ENCODE results near the gene AKIRIN2.
"Not testable (repeated sequence)": the region's sequence is repeated elsewhere in the genome, so short reads cannot be mapped to it uniquely, and the experiment has no call there.

The AKIRIN2 gene

DNA sequence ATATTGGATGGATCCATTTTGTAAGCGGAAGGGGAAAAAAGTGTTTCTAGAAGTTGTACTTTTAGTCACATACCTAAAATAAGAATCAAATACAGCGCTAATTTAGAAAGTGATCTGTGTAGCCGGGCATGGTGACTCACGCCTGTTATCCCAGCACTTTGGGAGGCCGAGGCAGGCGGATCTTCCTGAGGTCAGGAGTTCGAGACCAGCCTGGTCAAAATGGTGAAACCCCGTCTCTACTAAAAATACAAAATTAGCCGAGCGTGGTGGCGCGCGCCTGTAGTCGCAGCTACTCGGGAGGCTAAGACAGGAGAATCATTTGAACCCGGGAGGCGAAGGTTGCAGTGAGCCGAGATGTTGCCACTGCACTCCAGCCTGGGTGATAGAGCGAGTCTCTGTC lies 1.0 kb upstream of the AKIRIN2 start:
- peaks cover 38% of the 10 kb centered on the region for H3K4me1 Mint-ChIP-seq (ENCODE audit: low read depth)
- peak overlapping the region; percentile 95 for H3K27ac Mint-ChIP-seq
- H3K9me3 Mint-ChIP-seq, H3K27me3 Mint-ChIP-seq: not testable (repeated sequence)
- peak overlapping the region; percentile 95 for H3K4me3 Mint-ChIP-seq
- H3K36me3 Mint-ChIP-seq (ENCODE audit: low read depth) = peaks cover 14% of the 10 kb centered on the region

DNA sequence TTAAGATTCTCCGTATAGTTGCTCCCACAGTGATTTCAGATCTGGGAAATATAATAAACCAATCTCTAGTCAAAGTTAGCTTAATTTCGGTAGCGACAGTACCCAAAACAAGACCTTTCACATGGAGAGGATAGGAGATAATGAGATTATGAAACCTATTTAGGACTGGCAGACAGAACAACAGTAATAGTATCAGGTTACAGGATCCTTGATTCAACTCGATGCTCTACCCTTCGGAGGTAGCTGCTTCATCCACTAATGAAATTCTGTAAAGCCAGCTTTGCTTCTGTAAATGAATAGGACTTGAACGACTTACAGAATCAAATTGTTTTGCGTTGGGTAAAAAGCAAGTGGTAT lies 534 bp upstream of the AKIRIN2 start:
- H3K27ac Mint-ChIP-seq = peak overlapping the region; percentile 95
- no peaks in the 10 kb centered on the region for H3K9me3 Mint-ChIP-seq
- H3K27me3 Mint-ChIP-seq = no peaks in the 10 kb centered on the region
- H3K4me1 Mint-ChIP-seq (ENCODE audit: low read depth) = peaks cover 42% of the 10 kb centered on the region
- peaks cover 18% of the 10 kb centered on the region for H3K36me3 Mint-ChIP-seq (ENCODE audit: low read depth)
- peak overlapping the region; percentile 95 for H3K4me3 Mint-ChIP-seq

DNA sequence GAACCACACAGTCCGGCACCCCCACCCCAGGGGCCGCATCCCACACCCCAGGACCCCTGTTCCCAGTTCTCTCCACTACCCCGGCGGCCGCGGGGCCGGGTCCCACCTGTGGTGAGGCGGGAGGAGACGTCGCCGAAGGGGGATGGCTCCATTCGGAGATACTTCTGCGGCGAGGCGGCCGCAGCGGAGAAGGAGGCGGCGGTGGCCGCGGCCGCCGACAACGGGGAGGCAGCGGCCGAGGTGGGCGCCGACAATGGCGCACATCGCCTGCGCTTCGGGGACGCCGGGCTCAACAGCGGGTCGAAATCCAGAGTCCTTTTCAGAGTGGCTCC lies 723 bp downstream of the AKIRIN2 start:
- H3K4me3 Mint-ChIP-seq = peak overlapping the region; percentile 95
- H3K27me3 Mint-ChIP-seq = no peaks in the 10 kb centered on the region
- H3K4me1 Mint-ChIP-seq (ENCODE audit: low read depth) = peaks cover 51% of the 10 kb centered on the region
- no peaks in the 10 kb centered on the region for H3K9me3 Mint-ChIP-seq
- H3K27ac Mint-ChIP-seq = peak overlapping the region; percentile 95
- peaks cover 23% of the 10 kb centered on the region for H3K36me3 Mint-ChIP-seq (ENCODE audit: low read depth)

DNA sequence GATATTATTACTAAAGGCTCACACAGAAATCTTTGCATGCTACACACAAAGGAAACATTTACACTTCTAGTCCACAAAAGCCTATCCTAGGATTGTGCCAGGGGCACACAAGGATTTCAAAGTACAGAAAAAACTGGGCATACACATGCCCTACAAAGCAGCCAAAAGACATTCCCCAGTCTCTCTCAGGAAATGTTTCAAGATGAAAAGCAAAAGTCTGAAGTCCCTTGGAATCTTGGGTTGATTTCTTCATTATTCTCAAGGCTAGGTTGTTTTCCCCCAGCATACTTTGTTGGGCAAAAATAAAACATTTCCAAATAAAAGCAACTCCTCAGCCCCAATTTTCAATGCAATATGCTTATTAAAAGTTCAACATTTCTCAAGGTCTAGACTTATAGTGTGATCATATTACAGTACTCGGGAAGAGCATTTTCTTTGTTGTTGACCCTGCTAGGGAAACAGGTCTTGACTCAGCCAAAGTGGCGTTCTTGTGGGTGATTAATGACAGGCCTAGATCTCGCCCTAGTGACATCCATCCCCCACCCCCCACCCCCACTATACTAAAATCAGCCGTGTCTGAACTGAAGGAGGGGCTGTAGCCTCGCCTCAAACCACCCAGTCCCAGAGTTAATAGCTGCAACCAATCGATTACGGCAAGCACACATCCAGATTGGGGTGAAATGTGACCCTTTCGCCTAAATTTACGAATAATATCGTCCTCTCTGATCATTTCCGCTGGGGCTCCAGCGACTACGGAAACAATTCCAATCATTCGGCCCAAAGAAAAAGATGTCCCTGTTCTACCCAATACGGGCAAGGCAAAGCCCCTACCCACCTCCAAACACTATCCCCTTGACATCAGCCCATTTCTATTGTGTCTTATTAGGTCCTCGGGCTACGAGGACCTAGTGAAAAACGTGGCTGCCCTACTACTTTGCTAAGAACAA lies 1.4 kb downstream of the AKIRIN2 start:
- Mint-ChIP-seq H3K27me3 (no peaks in the 10 kb centered on the region), H3K9me3 (no peaks in the 10 kb centered on the region), H3K4me3 (peak overlapping the region; percentile 95), H3K27ac (peak overlapping the region; percentile 95), H3K36me3 (ENCODE audit: low read depth) (peaks cover 24% of the 10 kb centered on the region), H3K4me1 (ENCODE audit: low read depth) (peaks cover 56% of the 10 kb centered on the region)

DNA sequence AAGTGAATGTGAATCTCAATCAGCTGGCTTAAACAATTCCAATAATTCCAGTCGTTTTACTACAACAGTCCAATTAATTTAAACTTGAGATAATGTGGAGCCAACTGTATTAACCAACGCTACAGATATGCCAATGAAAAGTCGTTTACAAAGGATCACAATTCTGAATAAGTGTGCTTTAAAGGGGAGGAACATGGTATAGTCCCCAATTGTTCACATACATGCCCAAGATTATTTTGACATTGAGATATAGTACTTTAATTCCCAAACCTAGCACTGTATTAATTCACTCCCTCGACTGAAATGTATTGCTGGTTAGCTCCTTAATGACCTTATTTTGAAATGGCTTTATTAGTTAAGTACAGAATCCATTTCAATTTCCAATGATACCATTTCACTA lies 2.5 kb downstream of the AKIRIN2 start:
- H3K9me3 Mint-ChIP-seq = no peaks in the 10 kb centered on the region
- peak overlapping the region; percentile 95 for H3K4me3 Mint-ChIP-seq
- no peaks in the 10 kb centered on the region for H3K27me3 Mint-ChIP-seq
- peak overlapping the region; percentile 4 for H3K27ac Mint-ChIP-seq
- H3K4me1 Mint-ChIP-seq (ENCODE audit: low read depth) = peaks cover 53% of the 10 kb centered on the region
- peaks cover 28% of the 10 kb centered on the region for H3K36me3 Mint-ChIP-seq (ENCODE audit: low read depth)

DNA sequence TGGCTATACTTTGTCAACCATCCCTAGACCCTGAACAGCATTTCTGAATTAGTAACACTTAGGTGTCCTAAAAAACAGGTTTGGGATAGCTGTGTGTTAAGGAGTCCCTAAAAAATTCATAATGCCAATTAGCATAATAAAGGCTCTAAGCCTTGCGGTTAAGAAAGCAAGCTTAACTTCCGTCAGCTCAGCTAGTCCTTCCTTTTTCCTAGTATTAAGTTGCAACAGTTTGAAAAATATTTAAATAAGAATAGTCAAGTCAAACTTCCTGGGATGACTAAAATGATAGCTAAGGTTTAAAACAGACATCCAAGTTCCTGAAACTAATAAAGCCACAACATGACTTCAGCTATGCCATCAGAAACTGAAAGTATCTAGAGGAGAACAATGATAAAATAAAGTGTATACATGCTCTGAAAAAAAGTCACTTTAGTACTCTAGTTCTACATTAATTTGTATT lies 3.5 kb downstream of the AKIRIN2 start:
- Mint-ChIP-seq H3K27ac (peak overlapping the region; percentile 28), H3K36me3 (ENCODE audit: low read depth) (peaks cover 28% of the 10 kb centered on the region), H3K4me3 (peak overlapping the region; percentile 95), H3K4me1 (ENCODE audit: low read depth) (peaks cover 63% of the 10 kb centered on the region), H3K9me3 (no peaks in the 10 kb centered on the region), H3K27me3 (no peaks in the 10 kb centered on the region)

DNA sequence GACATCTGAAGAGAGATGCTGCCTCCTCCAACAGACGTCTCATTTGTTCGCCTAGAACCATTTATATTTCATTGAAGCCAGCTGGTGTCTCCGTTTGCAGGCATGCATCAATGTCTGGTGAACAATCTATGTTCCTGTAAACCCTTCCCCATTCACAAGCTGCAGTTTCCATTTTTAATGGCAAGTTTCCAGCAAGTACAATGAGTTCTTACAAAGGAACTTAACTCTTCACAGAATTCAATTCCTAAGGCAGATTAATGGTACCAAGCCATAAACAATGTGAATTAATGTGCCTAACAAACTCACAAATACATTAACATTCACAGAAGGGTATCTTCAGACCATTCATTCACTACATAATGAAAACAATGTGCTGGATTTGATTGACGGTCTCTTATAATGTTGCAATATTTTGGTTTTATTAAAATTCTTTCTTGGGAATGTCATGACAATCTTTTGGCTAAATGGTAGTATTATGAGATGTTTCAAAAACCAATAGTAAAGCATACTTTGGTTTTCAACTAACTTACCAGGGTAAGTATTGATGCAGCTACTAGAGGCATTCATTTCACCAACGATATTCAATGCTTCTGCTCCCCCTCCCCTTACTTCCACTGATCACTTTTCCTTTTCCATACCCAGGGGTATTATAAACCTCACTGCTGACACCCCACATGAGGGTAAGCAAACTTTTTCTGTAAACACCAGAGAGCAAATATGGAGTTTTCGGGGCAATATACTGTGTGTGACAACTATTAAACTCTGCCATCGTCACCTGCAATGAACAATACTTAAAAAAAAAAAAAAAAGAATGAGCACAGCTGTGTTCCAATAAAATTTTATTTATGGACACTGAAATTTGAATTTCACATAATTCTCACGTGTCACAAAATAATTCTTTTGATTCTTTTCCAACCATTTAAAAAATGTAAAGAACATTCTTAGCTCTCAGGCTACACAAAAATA lies 4.2 kb downstream of the AKIRIN2 start:
- Mint-ChIP-seq H3K27ac (peak overlapping the region; percentile 52), H3K4me3 (peak overlapping the region; percentile 95), H3K36me3 (ENCODE audit: low read depth) (peaks cover 28% of the 10 kb centered on the region), H3K4me1 (ENCODE audit: low read depth) (peaks cover 66% of the 10 kb centered on the region), H3K9me3 (no peaks in the 10 kb centered on the region), H3K27me3 (no peaks in the 10 kb centered on the region)

DNA sequence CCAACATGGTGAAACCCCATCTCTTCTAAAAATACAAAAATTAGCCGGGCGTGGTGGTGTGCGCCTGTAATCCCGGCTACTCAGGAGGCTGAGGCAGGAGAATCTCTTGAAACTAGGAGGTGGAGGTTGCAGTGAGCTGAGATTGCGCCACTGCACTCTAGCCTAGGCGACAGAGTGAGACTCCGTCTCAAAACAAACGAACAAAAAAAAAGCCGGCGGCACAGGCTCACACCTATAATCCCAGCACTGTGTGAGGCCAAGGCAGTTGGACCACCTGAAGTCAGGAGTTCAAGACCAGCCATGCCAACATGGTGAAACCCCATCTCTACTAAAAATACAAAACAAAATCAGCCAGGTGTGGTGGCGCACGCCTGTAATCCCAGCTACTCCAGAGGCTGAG lies 5.2 kb downstream of the AKIRIN2 start:
- Mint-ChIP-seq H3K4me1 (ENCODE audit: low read depth) (peaks cover 69% of the 10 kb centered on the region), H3K36me3 (ENCODE audit: low read depth) (peaks cover 28% of the 10 kb centered on the region)
- H3K27ac Mint-ChIP-seq, H3K4me3 Mint-ChIP-seq, H3K27me3 Mint-ChIP-seq, H3K9me3 Mint-ChIP-seq: not testable (repeated sequence)

DNA sequence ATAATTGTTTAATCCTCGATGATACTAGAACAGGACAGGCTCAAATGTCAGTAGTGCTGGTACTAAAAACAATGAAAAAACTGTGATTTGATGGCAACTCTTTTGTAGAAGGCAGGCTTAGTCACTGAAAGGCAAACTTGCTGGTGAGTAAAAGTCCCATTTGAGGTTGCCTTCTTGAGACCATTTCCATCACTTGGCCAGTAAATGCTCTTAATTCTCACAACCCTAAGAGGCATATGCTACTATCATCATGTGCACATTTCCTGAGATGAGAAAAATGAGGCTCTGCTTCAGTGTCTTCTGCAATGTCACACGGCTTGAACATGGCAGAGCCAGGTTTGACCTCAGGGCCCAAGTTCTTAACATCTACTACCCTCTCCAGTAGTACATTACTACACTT lies 9.9 kb downstream of the AKIRIN2 start:
- Mint-ChIP-seq H3K4me3 (no peak overlapping the region), H3K4me1 (ENCODE audit: low read depth) (peaks cover 73% of the 10 kb centered on the region), H3K27me3 (no peaks in the 10 kb centered on the region), H3K36me3 (ENCODE audit: low read depth) (peaks cover 38% of the 10 kb centered on the region), H3K27ac (no peak overlapping the region), H3K9me3 (no peaks in the 10 kb centered on the region)

DNA sequence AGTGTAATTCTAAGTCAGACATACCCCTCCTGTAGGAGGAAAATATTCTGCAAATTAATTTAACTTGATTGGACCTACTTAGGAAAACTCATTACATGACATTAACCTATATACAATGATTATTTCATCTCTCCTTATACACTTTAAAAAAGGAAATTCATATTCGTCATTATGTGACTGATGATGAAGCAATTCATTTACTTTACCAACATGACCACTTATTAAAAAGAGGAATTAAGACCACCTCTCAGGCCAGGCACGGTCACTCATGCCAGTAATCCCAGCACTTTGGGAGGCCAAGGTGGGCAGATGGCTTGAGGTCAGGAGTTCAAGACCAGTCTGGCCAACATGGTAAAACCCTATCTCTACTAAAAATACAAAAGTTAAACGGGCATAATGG lies 11.6 kb downstream of the AKIRIN2 start:
- Mint-ChIP-seq H3K27me3 (no peaks in the 10 kb centered on the region), H3K36me3 (ENCODE audit: low read depth) (peaks cover 50% of the 10 kb centered on the region), H3K4me3 (no peak overlapping the region), H3K9me3 (no peaks in the 10 kb centered on the region), H3K4me1 (ENCODE audit: low read depth) (peaks cover 78% of the 10 kb centered on the region), H3K27ac (peak overlapping the region; percentile 31)

DNA sequence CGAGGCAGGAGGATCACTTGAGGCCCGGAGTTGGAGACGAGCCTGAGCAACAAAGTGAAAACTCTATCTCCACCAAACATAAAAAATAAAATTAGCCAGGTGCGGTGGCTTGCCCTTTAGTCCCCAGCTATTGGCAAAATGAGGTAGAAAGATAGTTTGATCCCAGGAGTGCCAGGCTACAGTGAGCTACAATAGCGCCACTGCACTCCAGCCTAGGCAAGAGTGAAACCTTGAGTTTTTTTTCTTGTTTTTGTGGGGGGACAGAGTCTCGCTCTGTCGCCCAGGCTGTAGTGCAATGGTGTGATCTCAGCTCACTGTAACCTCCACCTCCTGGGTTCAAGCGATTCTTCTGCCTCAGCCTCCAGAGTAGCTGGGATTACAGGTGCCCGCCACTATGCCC lies 14.1 kb downstream of the AKIRIN2 start:
- not testable (repeated sequence) for H3K4me3 Mint-ChIP-seq, H3K27me3 Mint-ChIP-seq, H3K9me3 Mint-ChIP-seq, H3K27ac Mint-ChIP-seq
- H3K36me3 Mint-ChIP-seq (ENCODE audit: low read depth) = peaks cover 54% of the 10 kb centered on the region
- H3K4me1 Mint-ChIP-seq (ENCODE audit: low read depth) = peaks cover 79% of the 10 kb centered on the region

DNA sequence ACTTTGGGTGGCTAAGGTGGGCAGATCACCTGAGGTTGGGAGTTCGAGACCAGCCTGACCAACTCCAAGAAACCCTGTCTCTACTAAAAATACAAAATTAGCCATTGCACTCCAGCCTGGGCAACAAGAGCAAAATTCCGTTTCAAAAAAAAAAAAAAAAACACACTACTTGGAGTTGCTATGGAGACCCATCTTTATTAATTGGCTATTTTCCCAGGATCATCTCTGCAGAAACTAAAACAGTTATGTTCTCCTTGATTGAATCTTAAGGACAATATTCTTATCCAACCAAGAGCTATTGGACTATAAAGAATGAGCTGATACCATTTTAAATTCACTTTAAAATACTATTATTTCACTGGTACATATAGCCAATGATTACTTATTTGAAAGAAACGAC lies 14.7 kb downstream of the AKIRIN2 start:
- H3K4me3 Mint-ChIP-seq = no peak overlapping the region
- peaks cover 57% of the 10 kb centered on the region for H3K36me3 Mint-ChIP-seq (ENCODE audit: low read depth)
- H3K27ac Mint-ChIP-seq = no peak overlapping the region
- no peaks in the 10 kb centered on the region for H3K27me3 Mint-ChIP-seq
- peaks cover 80% of the 10 kb centered on the region for H3K4me1 Mint-ChIP-seq (ENCODE audit: low read depth)
- H3K9me3 Mint-ChIP-seq = no peaks in the 10 kb centered on the region

DNA sequence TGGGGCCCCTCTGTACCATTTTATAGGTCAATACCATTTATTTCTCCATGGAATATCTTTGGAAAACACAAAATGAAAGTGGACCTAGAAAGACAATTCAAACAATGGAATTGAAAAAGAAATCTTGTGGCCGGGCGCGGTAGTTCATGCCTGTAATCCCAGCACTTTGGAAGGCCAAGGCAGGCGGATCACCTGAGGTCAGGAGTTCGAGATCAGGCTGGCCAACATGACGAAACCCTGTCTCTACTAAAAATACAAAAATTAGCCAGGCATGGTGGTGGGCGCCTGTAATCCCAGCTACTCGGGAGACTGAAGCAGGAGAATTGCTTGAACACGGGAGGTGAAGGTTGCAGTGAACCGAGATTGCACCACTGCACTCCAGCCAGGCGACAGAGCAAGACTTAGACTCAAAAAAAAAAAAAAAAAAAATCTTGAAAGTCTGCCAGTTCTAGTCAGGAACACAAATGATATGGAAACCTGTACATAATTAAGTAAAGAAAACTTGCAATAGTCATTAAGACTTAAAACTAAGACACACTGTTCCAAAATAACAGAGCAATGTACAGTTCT lies 15.3 kb downstream of the AKIRIN2 start:
- not testable (repeated sequence) for H3K4me3 Mint-ChIP-seq, H3K27me3 Mint-ChIP-seq, H3K9me3 Mint-ChIP-seq, H3K27ac Mint-ChIP-seq
- H3K36me3 Mint-ChIP-seq (ENCODE audit: low read depth) = peaks cover 61% of the 10 kb centered on the region
- peaks cover 80% of the 10 kb centered on the region for H3K4me1 Mint-ChIP-seq (ENCODE audit: low read depth)

DNA sequence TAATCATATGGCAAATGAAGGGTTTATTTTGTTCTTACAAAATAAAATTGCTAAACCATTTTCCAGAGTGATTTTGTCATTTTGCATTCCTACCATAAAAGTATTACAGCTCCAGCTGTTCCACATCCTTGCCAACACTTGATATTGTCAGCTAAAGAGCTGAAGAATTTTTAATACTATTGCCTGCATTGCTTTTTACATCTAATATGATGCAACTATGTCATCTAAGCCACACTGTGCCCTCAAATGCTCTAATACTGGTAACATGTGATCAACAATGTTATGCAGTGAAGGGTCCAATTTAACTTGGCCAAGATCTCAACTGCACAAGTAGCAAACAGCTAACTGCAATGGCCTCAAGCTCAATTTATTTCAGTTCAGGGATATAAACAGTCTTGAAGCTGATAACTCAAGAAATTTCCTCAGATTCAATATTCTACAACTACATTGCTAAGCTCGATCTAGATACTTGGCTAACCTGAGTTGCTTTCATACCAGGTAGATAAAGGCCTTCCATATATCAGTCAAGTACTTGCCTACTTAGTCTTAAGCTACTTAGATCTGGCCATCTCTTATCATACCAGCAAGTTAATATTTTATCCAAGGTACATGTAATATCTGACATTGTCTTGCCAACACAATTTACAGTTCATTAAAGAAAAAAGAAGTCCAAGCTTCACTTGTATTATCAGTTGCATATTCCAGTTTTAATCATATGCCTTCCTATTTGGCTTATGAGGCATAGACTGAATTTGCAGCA lies 17.0 kb downstream of the AKIRIN2 start:
- peaks cover 59% of the 10 kb centered on the region for H3K36me3 Mint-ChIP-seq (ENCODE audit: low read depth)
- H3K27ac Mint-ChIP-seq = peak overlapping the region; percentile 1
- H3K27me3 Mint-ChIP-seq = no peaks in the 10 kb centered on the region
- no peak overlapping the region for H3K4me3 Mint-ChIP-seq
- H3K4me1 Mint-ChIP-seq (ENCODE audit: low read depth) = peaks cover 73% of the 10 kb centered on the region
- H3K9me3 Mint-ChIP-seq = no peaks in the 10 kb centered on the region

All from stimulated activated naive CD8-positive, alpha-beta T cell treated with anti-CD3 and anti-CD28 coated beads, Interleukin-15, Interleukin-2, amounts not matched to agents 100 ng/mL and 50 ng/mL, for 24 hours (primary cell).